GM23338 (cell line): ENCODE measurements around the gene MAPT. TPM values are rescaled to one million over a fixed set of nuclear protein-coding genes. Genes with fewer than 3 reads are reported as not detected.

ENCODE experiments used
- ATAC-seq: fragments of 200-7000 bp; cut with Tn5 transposase; 3 replicates; pipeline ENCODE4 v1.9.1; 2020
- DNase-seq: peaks from one replicate; pipeline ENCODE4 v3.0.0-alpha.2; 2015; ENCODE audit warnings: low spot score
- H2AFZ ChIP-seq: fragments of 200-600 bp; sonication (generic); 2 replicates; pipeline ENCODE4 v1.8.0; 2016; ENCODE audit warnings: antibody characterized with exemption, mild to moderate bottlenecking, moderate library complexity
- H3F3A ChIP-seq: fragments of 200-600 bp; sonication (generic); replicated peaks from 2 replicates; pipeline ENCODE4 v1.8.0; 2017; ENCODE audit warnings: antibody characterized with exemption, mixed run types, low read depth
- H3K27ac ChIP-seq: fragments of 200-600 bp; sonication (generic); 2 replicates; pipeline ENCODE4 v1.6.1; 2016; ENCODE audit warnings: low read depth
- H3K27me3 ChIP-seq: fragments of 200-600 bp; sonication (generic); 2 replicates; pipeline ENCODE4 v1.8.0; 2016; ENCODE audit warnings: mild to moderate bottlenecking, mixed run types, moderate library complexity; ENCODE audit not compliant: insufficient read depth
- H3K36me3 ChIP-seq: fragments of 200-600 bp; sonication (generic); 2 replicates; pipeline ENCODE4 v1.8.0; 2016; ENCODE audit warnings: mild to moderate bottlenecking; ENCODE audit not compliant: insufficient read depth
- H3K4me1 ChIP-seq: fragments of 200-600 bp; sonication (generic); 2 replicates; pipeline ENCODE4 v1.8.0; 2016; ENCODE audit warnings: mild to moderate bottlenecking, moderate library complexity; ENCODE audit not compliant: insufficient read depth
- H3K4me2 ChIP-seq: fragments of 200-600 bp; sonication (generic); 2 replicates; pipeline ENCODE4 v1.7.1; 2017; ENCODE audit warnings: mixed run types
- H3K4me3 ChIP-seq: fragments of 200-600 bp; sonication (generic); 2 replicates; pipeline ENCODE4 v1.6.1; 2016; ENCODE audit warnings: mixed run types
- H3K79me2 ChIP-seq: fragments of 200-600 bp; sonication (generic); replicated peaks from 2 replicates; pipeline ENCODE4 v1.8.0; 2017; ENCODE audit warnings: mild to moderate bottlenecking; ENCODE audit not compliant: insufficient read depth
- H3K9me2 ChIP-seq: fragments of 200-600 bp; sonication (generic); 2 replicates; pipeline ENCODE4 v1.8.0; 2017; ENCODE audit not compliant: insufficient read depth
- H4K20me1 ChIP-seq: fragments of 200-600 bp; sonication (generic); replicated peaks from 2 replicates; pipeline ENCODE4 v1.8.0; 2017; ENCODE audit warnings: mild to moderate bottlenecking; ENCODE audit not compliant: insufficient read depth
- H3K27ac Mint-ChIP-seq: 2 replicates; pipeline ENCODE4 v1.8.0; 2020; ENCODE audit warnings: inconsistent platforms, mild to moderate bottlenecking, moderate library complexity, mixed read lengths
- H3K27me3 Mint-ChIP-seq: 3 replicates; pipeline ENCODE4 v1.8.0; 2022; ENCODE audit warnings: low read depth, mild to moderate bottlenecking, moderate library complexity, mixed read lengths, inconsistent platforms; ENCODE audit not compliant: insufficient read depth, poor library complexity
- H3K36me3 Mint-ChIP-seq: 3 replicates; pipeline ENCODE4 v1.8.0; 2021; ENCODE audit warnings: low read depth, mild to moderate bottlenecking, inconsistent platforms, moderate library complexity, mixed read lengths
- H3K4me1 Mint-ChIP-seq: 3 replicates; pipeline ENCODE4 v1.8.0; 2020; ENCODE audit warnings: mild to moderate bottlenecking, inconsistent platforms, mixed read lengths
- H3K4me3 Mint-ChIP-seq: 3 replicates; pipeline ENCODE4 v1.8.0; 2021; ENCODE audit warnings: moderate library complexity, mild to moderate bottlenecking, inconsistent platforms, mixed read lengths
- H3K9me3 Mint-ChIP-seq: 3 replicates; pipeline ENCODE4 v1.8.0; 2020; ENCODE audit warnings: moderate library complexity, mild to moderate bottlenecking, inconsistent platforms, mixed read lengths
- CTCF ChIP-seq, 2 experiments: fragments of 200-600 bp in 1 of 2; sonication (generic) in 1 of 2; conservative IDR thresholded peaks; 2 replicates each; pipeline versions ENCODE4 v1.5.1 to v1.6.1; 2016 to 2017; ENCODE audit warnings: antibody characterized with exemption in 2 of 2, low read depth in 2 of 2, mild to moderate bottlenecking in 2 of 2, moderate library complexity in 1 of 2
- EZH2 ChIP-seq: fragments of 200-600 bp; sonication (generic); IDR thresholded peaks from one replicate; pipeline ENCODE4 v1.8.0; 2017; ENCODE audit warnings: antibody characterized with exemption, mild to moderate bottlenecking, low read depth; ENCODE audit not compliant: unreplicated experiment
- EZH2phosphoT487 ChIP-seq: fragments of 200-600 bp; sonication (generic); IDR thresholded peaks from one replicate; pipeline ENCODE4 v1.8.1; 2018; ENCODE audit warnings: antibody characterized with exemption; ENCODE audit not compliant: unreplicated experiment
- JUNB ChIP-seq: IDR thresholded peaks from one replicate; pipeline ENCODE4 v1.6.1; 2016; ENCODE audit warnings: antibody characterized with exemption; ENCODE audit not compliant: unreplicated experiment
- NANOG ChIP-seq: IDR thresholded peaks from 2 replicates; pipeline ENCODE4 v1.6.1; 2016; ENCODE audit warnings: antibody characterized with exemption, borderline replicate concordance
- POLR2AphosphoS5 ChIP-seq: IDR thresholded peaks from 2 replicates; pipeline ENCODE4 v1.6.1; 2016; ENCODE audit warnings: antibody characterized with exemption, low read depth
- REST ChIP-seq: IDR thresholded peaks from one replicate; pipeline ENCODE4 v1.6.1; 2018; ENCODE audit warnings: antibody characterized with exemption; ENCODE audit not compliant: unreplicated experiment
- ZNF114 ChIP-seq: fragments of 250-450 bp; sonication (Bioruptor Pico); IDR thresholded peaks from 2 replicates; pipeline ENCODE4 v1.5.0; 2020; ENCODE audit warnings: mild to moderate bottlenecking, moderate library complexity
- ZNF331 ChIP-seq: fragments of 250-450 bp; sonication (Bioruptor Pico); IDR thresholded peaks from 2 replicates; pipeline ENCODE4 v1.5.0; 2020; ENCODE audit warnings: low read depth, mild to moderate bottlenecking, moderate library complexity
- ZNF462 ChIP-seq: fragments of 250-450 bp; sonication (Bioruptor Pico); IDR thresholded peaks from 2 replicates; pipeline ENCODE4 v1.5.0; 2020; ENCODE audit warnings: mild to moderate bottlenecking, moderate library complexity
- polyA plus RNA-seq: library from polyadenylated mRNA; unstranded; fragments of >200 nt; fragmentation: Nextera tagmentation; extraction: Ambion mirVana; gene quantifications from 2 replicates; pipeline ENCODE4 v1.2.1, GENCODE V29; 2016
- total RNA-seq: library from RNA; depleted of rRNA; stranded (reverse); fragments of >200 nt; shearing (Covaris generic); gene quantifications from 2 replicates; pipeline ENCODE4 v1.2.3, GENCODE V29; 2014

Gene MAPT
- total and polyA plus RNA-seq, 2 experiments from 2014 or later: 1.1 to 2.1 TPM

GRCh38 chr17:46012506-46013079, 118.2 kb downstream of the MAPT start:
- no peaks in the 10 kb centered on the region; the same call in 2 of the 3 replicates for H3K4me1 Mint-ChIP-seq
- TF ChIP-seq JUNB (no peak), CTCF (conservative IDR thresholded peaks at IDR 0.05; ENCODE audit: low read depth in 2 of 2) (no peak), NANOG (no peak), ZNF462 (CRISPR knock-in tag) (no peak), POLR2AphosphoS5 (no peak), ZNF114 (CRISPR knock-in tag) (no peak), ZNF331 (CRISPR knock-in tag) (no peak), EZH2phosphoT487 (no peak), REST (no peak), EZH2 (no peak)
- Histone ChIP-seq H2AFZ (no peak overlapping the region), H3K4me3 (no peak overlapping the region), H3K79me2 (no peaks in the 10 kb centered on the region), H3K27ac (no peak overlapping the region), H3K4me2 (no peak overlapping the region), H4K20me1 (no peaks in the 10 kb centered on the region), H3K9me2 (no peaks in the 10 kb centered on the region), H3K4me1 (no peaks in the 10 kb centered on the region), H3K36me3 (no peaks in the 10 kb centered on the region), H3K27me3 (no peaks in the 10 kb centered on the region), H3F3A (no peaks in the 10 kb centered on the region)
- ATAC-seq: no peak
- no peak overlapping the region for H3K4me3 Mint-ChIP-seq
- no peak overlapping the region for H3K27ac Mint-ChIP-seq
- peaks cover 8% of the 10 kb centered on the region for H3K27me3 Mint-ChIP-seq
- H3K36me3 Mint-ChIP-seq: no peaks in the 10 kb centered on the region
- H3K9me3 Mint-ChIP-seq: no peaks in the 10 kb centered on the region
- DNase-seq: no peak
